Left cardiac atrium (tissue), 4 donors: ENCODE data around the gene GAB4. TPM values are rescaled to one million over a fixed set of nuclear protein-coding genes. Genes with fewer than 3 reads are reported as not detected.

ENCODE experiments used
- ATAC-seq, 2 donors: fragments of 200-7000 bp; cut with Tn5 transposase; one replicate each; pipeline ENCODE4 v1.9.1; 2020; ENCODE audit warnings: mild to moderate bottlenecking in 2 of 2, moderate library complexity in 2 of 2
- DNase-seq: peaks from one replicate; pipeline ENCODE4 v3.0.0-alpha.2; 2020
- intact Hi-C, 2 donors: fragments of 100-400 bp; cut with DNase I; formaldehyde crosslinking; loops; one replicate each; pipeline versions ENCODE4 v1.14.1 to v1.15.1; 2022 to 2023
- total RNA-seq, 2 donors: library from RNA; stranded (reverse); fragmentation: NEBNext Ultra II Directional; extraction: Animal tissue kit (Norgen Biotek cat#: 25700); gene quantifications; one replicate each; pipeline ENCODE4 v1.2.1, GENCODE V29; 2021
- donor health status: DM: no; HTN: yes; CAD: no.
- donor health status: DM: no; HTN: yes; CAD: no; lungs with severe emphysema.
- donor health status: DM: yes; HTN: yes; CAD: no.
- donor health status: Dilated cardiomyopathy.

Gene GAB4
- total RNA-seq, 2 donors from 2014 or later: not detected

GRCh38 chr22:17007257-17007656 is 765 bp downstream of the GAB4 start:
- intact Hi-C loops: no loop called here
- DNase-seq (no peak), ATAC-seq (no peak)

GRCh38 chr22:16989915-16990314 is 18.1 kb downstream of the GAB4 start:
- no peak for DNase-seq
- no peak for ATAC-seq
- intact Hi-C loops: no loop called here

- ATAC-seq (no peak), DNase-seq (no peak)
- intact Hi-C loops: no loop called here
Observed at GRCh38 chr22:16988257-16988656, 19.8 kb downstream of the GAB4 start.

GRCh38 chr22:16987822-16988221 is 20.2 kb downstream of the GAB4 start:
- no peak for DNase-seq
- intact Hi-C loops: no loop called here
- no peak for ATAC-seq

GRCh38 chr22:16975155-16975885 is 32.7 kb downstream of the GAB4 start:
- no peak for ATAC-seq
- DNase-seq: no peak
- intact Hi-C loops: no loop called here

GRCh38 chr22:16974298-16975084 is 33.5 kb downstream of the GAB4 start:
- ATAC-seq: no peak
- intact Hi-C loops: no loop called here
- no peak for DNase-seq

- ATAC-seq (no peak), DNase-seq (no peak)
- intact Hi-C loops: no loop called here
Observed at GRCh38 chr22:16973591-16974297, 34.3 kb downstream of the GAB4 start.

- ATAC-seq (no peak), DNase-seq (no peak)
- intact Hi-C loops: no loop called here
Observed at GRCh38 chr22:16972311-16972710, 35.7 kb downstream of the GAB4 start.

- no peak for ATAC-seq
- intact Hi-C loops: no loop called here
- DNase-seq: no peak
Observed at GRCh38 chr22:16970446-16970845, 37.6 kb downstream of the GAB4 start.

- ATAC-seq (no peak), DNase-seq (no peak)
- intact Hi-C loops: no loop called here
Observed at GRCh38 chr22:16969508-16970327, 38.3 kb downstream of the GAB4 start.

- intact Hi-C loops: no loop called here
- DNase-seq (no peak), ATAC-seq (no peak)
Observed at GRCh38 chr22:16968218-16968595, 39.8 kb downstream of the GAB4 start.

GRCh38 chr22:16967453-16968217 is 40.4 kb downstream of the GAB4 start:
- intact Hi-C loops: no loop called here
- ATAC-seq (no peak), DNase-seq (no peak)

GRCh38 chr22:16966251-16966650 is 41.8 kb downstream of the GAB4 start:
- DNase-seq: no peak

GRCh38 chr22:16965560-16965959 is 42.5 kb downstream of the GAB4 start:
- intact Hi-C loops: no loop called here
- DNase-seq (no peak), ATAC-seq (no peak)

More at GRCh38 chr22:16966251-16966650, 41.8 kb downstream of the GAB4 start:
- intact Hi-C loops: no loop called here
- no peak for ATAC-seq

GRCh38 chr22:16965083-16965482 is 42.9 kb downstream of the GAB4 start:
- intact Hi-C loops: no loop called here
- DNase-seq (no peak), ATAC-seq (no peak)

GRCh38 chr22:16964366-16964765 is 43.7 kb downstream of the GAB4 start:
- intact Hi-C loops: no loop called here

GRCh38 chr22:16963189-16963945 is 44.7 kb downstream of the GAB4 start:
- intact Hi-C loops: no loop called here
- DNase-seq: no peak
- ATAC-seq: no peak

More at GRCh38 chr22:16964366-16964765, 43.7 kb downstream of the GAB4 start:
- DNase-seq (no peak), ATAC-seq (no peak)

GRCh38 chr22:16962501-16962900 is 45.5 kb downstream of the GAB4 start:
- ATAC-seq (no peak), DNase-seq (no peak)
- intact Hi-C loops: no loop called here
